HepG2 (cell line): ENCODE measurements around the gene SCGB1D4. TPM values are rescaled to one million over a fixed set of nuclear protein-coding genes. Genes with fewer than 3 reads are reported as not detected.

Experiments used
- HNRNPLL ChIP-seq: fragments of 200-400 bp; formaldehyde crosslinking; IDR thresholded peaks from 2 replicates; pipeline ENCODE4 v1.6.1; 2017; ENCODE audit warnings: mild to moderate bottlenecking, low read depth, low read length; ENCODE audit not compliant: poor library complexity, severe bottlenecking
- MED8 ChIP-seq: sonication (generic); formaldehyde crosslinking; IDR thresholded peaks from 2 replicates; pipeline ENCODE4 v1.8.1; 2023; ENCODE audit warnings: mild to moderate bottlenecking, missing genetic modification reagents; ENCODE audit not compliant: insufficient replicate concordance
- RXRA ChIP-seq: sonication (generic); formaldehyde crosslinking; IDR thresholded peaks from 2 replicates; pipeline ENCODE4 v1.5.1; 2020; ENCODE audit warnings: missing genetic modification reagents
- SKI ChIP-seq: fragments of 450-650 bp; IDR thresholded peaks from one replicate; pipeline ENCODE4 v1.6.1; 2018; ENCODE audit warnings: mild to moderate bottlenecking; ENCODE audit not compliant: partially characterized antibody
- SNRNP70 ChIP-seq: fragments of 200-400 bp; formaldehyde crosslinking; IDR thresholded peaks from 2 replicates; pipeline ENCODE4 v1.6.1; 2017; ENCODE audit warnings: mild to moderate bottlenecking, low read depth, low read length, moderate library complexity
- SOX13 ChIP-seq, 3 experiments: fragments of 450-650 bp in 1 of 3; sonication (generic) in 1 of 3; formaldehyde crosslinking in 1 of 3; IDR thresholded peaks in 2 of 3; conservative IDR thresholded peaks in 1 of 3; 2 replicates each; pipeline versions ENCODE4 v1.5.0 to v1.6.1; 2016 to 2020; ENCODE audit warnings: antibody characterized with exemption in 1 of 3, mild to moderate bottlenecking in 1 of 3, missing compliant biosample characterization in 1 of 3, missing genetic modification reagents in 1 of 3, moderate library complexity in 1 of 3
- THRA ChIP-seq: sonication (generic); formaldehyde crosslinking; IDR thresholded peaks from 2 replicates; pipeline ENCODE4 v1.4.0; 2020; ENCODE audit warnings: missing genetic modification reagents, borderline replicate concordance
- ZBTB7A ChIP-seq: sonication (generic); formaldehyde crosslinking; IDR thresholded peaks from 2 replicates; pipeline ENCODE4 v1.8.0; 2022; ENCODE audit warnings: mild to moderate bottlenecking, missing genetic modification reagents
- ZFP36L1 ChIP-seq: sonication (generic); formaldehyde crosslinking; IDR thresholded peaks from 2 replicates; pipeline ENCODE4 v1.8.0; 2022; ENCODE audit warnings: mild to moderate bottlenecking, missing genetic modification reagents, moderate library complexity
- ZNF136 ChIP-seq: sonication (generic); formaldehyde crosslinking; IDR thresholded peaks from 2 replicates; pipeline ENCODE4 v1.8.1; 2022; ENCODE audit warnings: low read depth, mild to moderate bottlenecking, moderate library complexity, missing genetic modification reagents
- ZNF251 ChIP-seq: sonication (generic); formaldehyde crosslinking; IDR thresholded peaks from 2 replicates; pipeline ENCODE4 v1.9.0; 2021; ENCODE audit warnings: mild to moderate bottlenecking, missing genetic modification reagents
- polyA plus RNA-seq, 8 experiments: library from polyadenylated mRNA; depleted of rRNA in 3 of 8; stranded (reverse) in 7 of 8; unstranded in 1 of 8; fragments of >200 nt; fragmentation: Illumina TruSeq in 4 of 8; extraction: Trizol in 4 of 8; gene quantifications; 2 replicates each; pipeline versions ENCODE4 v1.2.1 to v1.2.3, GENCODE V29; 2011 to 2016; ENCODE audit warnings: low read depth in 4 of 8, missing spikeins in 1 of 8, mixed read lengths in 1 of 8; ENCODE audit not compliant: insufficient read depth in 1 of 8
- total RNA-seq, 5 experiments: library from RNA; depleted of rRNA; stranded (reverse); fragments of >200 nt; fragmentation: Illumina TruSeq; extraction: Trizol; gene quantifications; 2 replicates each; pipeline ENCODE4 v1.2.3, GENCODE V29; 2016; ENCODE audit warnings: low read depth in 1 of 5
- TF ChIP-seq, protein P1 (sequence below): IDR thresholded peaks from 2 replicates; pipeline ENCODE4 v1.4.0; 2020; ENCODE audit warnings: mild to moderate bottlenecking, missing genetic modification reagents
- TF ChIP-seq, protein P2 (sequence below): IDR thresholded peaks from 2 replicates; pipeline ENCODE4 v1.6.1; 2016; ENCODE audit warnings: missing compliant biosample characterization, missing genetic modification reagents, borderline replicate concordance
- TF ChIP-seq, protein P3 (sequence below): sonication (generic); formaldehyde crosslinking; IDR thresholded peaks from 2 replicates; pipeline ENCODE4 v1.4.0; 2020; ENCODE audit warnings: missing genetic modification reagents

SCGB1D4 gene
- total and polyA plus RNA-seq, 2 of the 13 experiments (the other 11 are each of a cell fraction or from before 2014, with no cell fraction given): not detected

DNA sequence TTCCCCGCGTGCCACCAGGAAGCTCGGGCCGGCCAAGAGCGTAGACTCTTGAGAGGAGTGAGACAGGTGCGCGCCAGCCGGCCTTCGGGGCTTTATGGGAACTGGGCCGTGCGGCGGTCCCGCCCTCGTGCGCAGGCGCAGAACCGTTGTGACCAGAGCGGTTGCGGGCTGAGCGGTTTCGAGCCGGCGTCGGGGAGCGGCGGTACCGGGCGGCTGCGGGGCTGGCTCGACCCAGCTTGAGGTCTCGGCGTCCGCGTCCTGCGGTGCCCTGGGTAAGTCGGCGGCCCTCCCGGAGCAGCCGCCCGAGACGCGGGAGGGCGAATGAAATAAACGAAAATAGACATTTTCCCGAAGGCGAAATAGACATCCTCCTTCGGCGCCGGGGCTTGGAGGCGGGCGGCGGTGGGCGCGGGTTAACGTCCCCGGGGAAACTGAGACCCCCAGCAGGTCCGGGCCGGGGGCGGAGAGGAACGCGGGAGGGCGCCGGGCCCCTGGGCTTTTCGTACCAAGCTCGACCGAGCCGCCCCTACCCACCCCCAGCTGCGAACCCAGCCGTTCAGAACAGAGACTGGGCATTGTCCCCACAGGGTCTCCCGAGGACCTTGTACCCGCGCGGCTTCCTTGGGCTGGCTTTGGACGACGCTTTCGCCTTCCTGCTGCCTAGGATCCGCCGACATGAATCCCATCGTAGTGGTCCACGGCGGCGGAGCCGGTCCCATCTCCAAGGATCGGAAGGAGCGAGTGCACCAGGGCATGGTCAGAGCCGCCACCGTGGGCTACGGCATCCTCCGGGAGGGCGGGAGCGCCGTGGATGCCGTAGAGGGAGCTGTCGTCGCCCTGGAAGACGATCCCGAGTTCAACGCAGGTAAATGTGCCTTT, 38.7 kb upstream of the SCGB1D4 start, which contains the start of gene ASRGL1 (continued):
- TF ChIP-seq, protein P1, sequence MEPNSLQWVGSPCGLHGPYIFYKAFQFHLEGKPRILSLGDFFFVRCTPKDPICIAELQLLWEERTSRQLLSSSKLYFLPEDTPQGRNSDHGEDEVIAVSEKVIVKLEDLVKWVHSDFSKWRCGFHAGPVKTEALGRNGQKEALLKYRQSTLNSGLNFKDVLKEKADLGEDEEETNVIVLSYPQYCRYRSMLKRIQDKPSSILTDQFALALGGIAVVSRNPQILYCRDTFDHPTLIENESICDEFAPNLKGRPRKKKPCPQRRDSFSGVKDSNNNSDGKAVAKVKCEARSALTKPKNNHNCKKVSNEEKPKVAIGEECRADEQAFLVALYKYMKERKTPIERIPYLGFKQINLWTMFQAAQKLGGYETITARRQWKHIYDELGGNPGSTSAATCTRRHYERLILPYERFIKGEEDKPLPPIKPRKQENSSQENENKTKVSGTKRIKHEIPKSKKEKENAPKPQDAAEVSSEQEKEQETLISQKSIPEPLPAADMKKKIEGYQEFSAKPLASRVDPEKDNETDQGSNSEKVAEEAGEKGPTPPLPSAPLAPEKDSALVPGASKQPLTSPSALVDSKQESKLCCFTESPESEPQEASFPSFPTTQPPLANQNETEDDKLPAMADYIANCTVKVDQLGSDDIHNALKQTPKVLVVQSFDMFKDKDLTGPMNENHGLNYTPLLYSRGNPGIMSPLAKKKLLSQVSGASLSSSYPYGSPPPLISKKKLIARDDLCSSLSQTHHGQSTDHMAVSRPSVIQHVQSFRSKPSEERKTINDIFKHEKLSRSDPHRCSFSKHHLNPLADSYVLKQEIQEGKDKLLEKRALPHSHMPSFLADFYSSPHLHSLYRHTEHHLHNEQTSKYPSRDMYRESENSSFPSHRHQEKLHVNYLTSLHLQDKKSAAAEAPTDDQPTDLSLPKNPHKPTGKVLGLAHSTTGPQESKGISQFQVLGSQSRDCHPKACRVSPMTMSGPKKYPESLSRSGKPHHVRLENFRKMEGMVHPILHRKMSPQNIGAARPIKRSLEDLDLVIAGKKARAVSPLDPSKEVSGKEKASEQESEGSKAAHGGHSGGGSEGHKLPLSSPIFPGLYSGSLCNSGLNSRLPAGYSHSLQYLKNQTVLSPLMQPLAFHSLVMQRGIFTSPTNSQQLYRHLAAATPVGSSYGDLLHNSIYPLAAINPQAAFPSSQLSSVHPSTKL (CRISPR knock-in tag): peak; percentile 9; the same call in 1 of the 2 replicates
- TF ChIP-seq ZBTB7A: peak; percentile 74
- no peak for TF ChIP-seq SOX13 (IDR thresholded peaks at IDR 0.05)
- TF ChIP-seq SOX13 (CRISPR knock-in tag; conservative IDR thresholded peaks at IDR 0.05 in 1 of 2, IDR thresholded peaks at IDR 0.05 in 1 of 2): peak in 1 of 2 experiments; percentile 36; a peak in 1 of 4 replicates
- peak; percentile 51; the same call in 1 of the 2 replicates for TF ChIP-seq RXRA (CRISPR knock-in tag)
- TF ChIP-seq, protein P2, sequence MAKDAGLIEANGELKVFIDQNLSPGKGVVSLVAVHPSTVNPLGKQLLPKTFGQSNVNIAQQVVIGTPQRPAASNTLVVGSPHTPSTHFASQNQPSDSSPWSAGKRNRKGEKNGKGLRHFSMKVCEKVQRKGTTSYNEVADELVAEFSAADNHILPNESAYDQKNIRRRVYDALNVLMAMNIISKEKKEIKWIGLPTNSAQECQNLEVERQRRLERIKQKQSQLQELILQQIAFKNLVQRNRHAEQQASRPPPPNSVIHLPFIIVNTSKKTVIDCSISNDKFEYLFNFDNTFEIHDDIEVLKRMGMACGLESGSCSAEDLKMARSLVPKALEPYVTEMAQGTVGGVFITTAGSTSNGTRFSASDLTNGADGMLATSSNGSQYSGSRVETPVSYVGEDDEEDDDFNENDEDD (CRISPR knock-in tag): peak; percentile 90; the same call in 1 of the 2 replicates
- TF ChIP-seq, protein P3, sequence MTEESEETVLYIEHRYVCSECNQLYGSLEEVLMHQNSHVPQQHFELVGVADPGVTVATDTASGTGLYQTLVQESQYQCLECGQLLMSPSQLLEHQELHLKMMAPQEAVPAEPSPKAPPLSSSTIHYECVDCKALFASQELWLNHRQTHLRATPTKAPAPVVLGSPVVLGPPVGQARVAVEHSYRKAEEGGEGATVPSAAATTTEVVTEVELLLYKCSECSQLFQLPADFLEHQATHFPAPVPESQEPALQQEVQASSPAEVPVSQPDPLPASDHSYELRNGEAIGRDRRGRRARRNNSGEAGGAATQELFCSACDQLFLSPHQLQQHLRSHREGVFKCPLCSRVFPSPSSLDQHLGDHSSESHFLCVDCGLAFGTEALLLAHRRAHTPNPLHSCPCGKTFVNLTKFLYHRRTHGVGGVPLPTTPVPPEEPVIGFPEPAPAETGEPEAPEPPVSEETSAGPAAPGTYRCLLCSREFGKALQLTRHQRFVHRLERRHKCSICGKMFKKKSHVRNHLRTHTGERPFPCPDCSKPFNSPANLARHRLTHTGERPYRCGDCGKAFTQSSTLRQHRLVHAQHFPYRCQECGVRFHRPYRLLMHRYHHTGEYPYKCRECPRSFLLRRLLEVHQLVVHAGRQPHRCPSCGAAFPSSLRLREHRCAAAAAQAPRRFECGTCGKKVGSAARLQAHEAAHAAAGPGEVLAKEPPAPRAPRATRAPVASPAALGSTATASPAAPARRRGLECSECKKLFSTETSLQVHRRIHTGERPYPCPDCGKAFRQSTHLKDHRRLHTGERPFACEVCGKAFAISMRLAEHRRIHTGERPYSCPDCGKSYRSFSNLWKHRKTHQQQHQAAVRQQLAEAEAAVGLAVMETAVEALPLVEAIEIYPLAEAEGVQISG (CRISPR knock-in tag): peak; percentile 42; the same call in 1 of the 2 replicates
- TF ChIP-seq SNRNP70: no peak
- peak; percentile 48; the same call in 1 of the 2 replicates for TF ChIP-seq THRA (CRISPR knock-in tag)
- no peak for TF ChIP-seq MED8
- no peak for TF ChIP-seq ZNF251 (CRISPR knock-in tag)
- TF ChIP-seq SKI: no peak
- peak; percentile 90 for TF ChIP-seq HNRNPLL
- 0 out of 2 replicates have a peak, but pooled peaks have one; percentile 10 for TF ChIP-seq ZFP36L1
- no peak for TF ChIP-seq ZNF136 (CRISPR knock-in tag)
